Measurements from ENCODE around the gene TMPRSS9. TPM values are rescaled to one million over a fixed set of nuclear protein-coding genes. Genes with fewer than 3 reads are reported as not detected.
"Not testable (repeated sequence)": the region's sequence is repeated elsewhere in the genome, so short reads cannot be mapped to it uniquely, and the experiment has no call there.

The TMPRSS9 gene
- total RNA-seq, 4 donors from 2014 or later = not detected

DNA sequence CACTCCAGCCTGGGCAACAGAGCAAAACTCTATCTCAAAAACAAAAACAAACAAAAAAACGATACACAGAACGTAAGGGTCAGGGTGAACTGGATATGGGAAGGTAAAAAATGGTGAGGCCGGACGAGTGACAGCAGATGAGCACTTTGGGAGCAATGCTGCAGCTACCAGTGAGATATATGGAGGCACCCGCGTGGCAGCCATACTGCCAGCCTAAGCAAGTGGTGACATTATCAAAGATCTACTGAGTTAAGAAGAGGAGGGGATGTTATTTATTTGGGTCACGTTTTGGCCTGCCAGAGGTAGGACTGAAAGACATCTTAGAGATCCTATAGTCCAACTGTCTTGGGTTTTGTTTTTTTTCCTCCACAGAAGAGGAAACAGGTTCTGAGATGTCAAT is 53.1 kb downstream of the TMPRSS9 start:
- H3K36me3 ChIP-seq = peaks cover 0 to 23% (median 0%) of the 10 kb centered on the region in 3 donors
- DNase-seq (ENCODE audit: low spot score in 2 of 2) = no peak
- H3K9me3 ChIP-seq = peaks cover 0 to 14% (median 0%) of the 10 kb centered on the region in 4 donors
- H3K4me1 ChIP-seq = no peaks in the 10 kb centered on the region
- TF ChIP-seq, protein P1, sequence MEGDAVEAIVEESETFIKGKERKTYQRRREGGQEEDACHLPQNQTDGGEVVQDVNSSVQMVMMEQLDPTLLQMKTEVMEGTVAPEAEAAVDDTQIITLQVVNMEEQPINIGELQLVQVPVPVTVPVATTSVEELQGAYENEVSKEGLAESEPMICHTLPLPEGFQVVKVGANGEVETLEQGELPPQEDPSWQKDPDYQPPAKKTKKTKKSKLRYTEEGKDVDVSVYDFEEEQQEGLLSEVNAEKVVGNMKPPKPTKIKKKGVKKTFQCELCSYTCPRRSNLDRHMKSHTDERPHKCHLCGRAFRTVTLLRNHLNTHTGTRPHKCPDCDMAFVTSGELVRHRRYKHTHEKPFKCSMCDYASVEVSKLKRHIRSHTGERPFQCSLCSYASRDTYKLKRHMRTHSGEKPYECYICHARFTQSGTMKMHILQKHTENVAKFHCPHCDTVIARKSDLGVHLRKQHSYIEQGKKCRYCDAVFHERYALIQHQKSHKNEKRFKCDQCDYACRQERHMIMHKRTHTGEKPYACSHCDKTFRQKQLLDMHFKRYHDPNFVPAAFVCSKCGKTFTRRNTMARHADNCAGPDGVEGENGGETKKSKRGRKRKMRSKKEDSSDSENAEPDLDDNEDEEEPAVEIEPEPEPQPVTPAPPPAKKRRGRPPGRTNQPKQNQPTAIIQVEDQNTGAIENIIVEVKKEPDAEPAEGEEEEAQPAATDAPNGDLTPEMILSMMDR (IDR thresholded peaks at IDR 0.05) = no peak
- TF ChIP-seq POLR2A (IDR thresholded peaks at IDR 0.05) = no peak
- no peak for TF ChIP-seq EP300 (IDR thresholded peaks at IDR 0.05)
- H3K27me3 ChIP-seq = peaks cover 0 to 5% of the 10 kb centered on the region in 2 donors
- WGBS, 2 donors = 72 to 87% methylated on average over 7 of the region's 7 CpGs
- no peak overlapping the region for H3K4me3 ChIP-seq
- H3K27ac ChIP-seq = no peak overlapping the region

DNA sequence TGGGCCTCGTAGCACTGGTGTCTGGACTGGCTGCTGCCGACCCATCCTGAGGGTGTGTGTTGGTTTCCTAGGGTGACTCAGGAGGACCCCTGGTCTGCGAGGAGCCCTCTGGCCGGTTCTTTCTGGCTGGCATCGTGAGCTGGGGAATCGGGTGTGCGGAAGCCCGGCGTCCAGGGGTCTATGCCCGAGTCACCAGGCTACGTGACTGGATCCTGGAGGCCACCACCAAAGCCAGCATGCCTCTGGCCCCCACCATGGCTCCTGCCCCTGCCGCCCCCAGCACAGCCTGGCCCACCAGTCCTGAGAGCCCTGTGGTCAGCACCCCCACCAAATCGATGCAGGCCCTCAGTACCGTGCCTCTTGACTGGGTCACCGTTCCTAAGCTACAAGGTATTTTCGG is 53.6 kb downstream of the TMPRSS9 start:
- peaks cover 0 to 5% of the 10 kb centered on the region in 2 donors for H3K27me3 ChIP-seq
- peaks cover 0 to 23% (median 0%) of the 10 kb centered on the region in 3 donors for H3K36me3 ChIP-seq
- H3K4me1 ChIP-seq = no peaks in the 10 kb centered on the region
- no peak for DNase-seq (ENCODE audit: low spot score in 2 of 2)
- H3K4me3 ChIP-seq = no peak overlapping the region
- peaks cover 0 to 14% (median 0%) of the 10 kb centered on the region in 4 donors for H3K9me3 ChIP-seq
- TF ChIP-seq EP300 (IDR thresholded peaks at IDR 0.05) = no peak
- TF ChIP-seq POLR2A (IDR thresholded peaks at IDR 0.05) = no peak
- TF ChIP-seq, protein P1 (IDR thresholded peaks at IDR 0.05) = no peak
- no peak overlapping the region for H3K27ac ChIP-seq
- 91% methylated on average over 6 to 15 of the region's 16 CpGs for WGBS, 2 donors

DNA sequence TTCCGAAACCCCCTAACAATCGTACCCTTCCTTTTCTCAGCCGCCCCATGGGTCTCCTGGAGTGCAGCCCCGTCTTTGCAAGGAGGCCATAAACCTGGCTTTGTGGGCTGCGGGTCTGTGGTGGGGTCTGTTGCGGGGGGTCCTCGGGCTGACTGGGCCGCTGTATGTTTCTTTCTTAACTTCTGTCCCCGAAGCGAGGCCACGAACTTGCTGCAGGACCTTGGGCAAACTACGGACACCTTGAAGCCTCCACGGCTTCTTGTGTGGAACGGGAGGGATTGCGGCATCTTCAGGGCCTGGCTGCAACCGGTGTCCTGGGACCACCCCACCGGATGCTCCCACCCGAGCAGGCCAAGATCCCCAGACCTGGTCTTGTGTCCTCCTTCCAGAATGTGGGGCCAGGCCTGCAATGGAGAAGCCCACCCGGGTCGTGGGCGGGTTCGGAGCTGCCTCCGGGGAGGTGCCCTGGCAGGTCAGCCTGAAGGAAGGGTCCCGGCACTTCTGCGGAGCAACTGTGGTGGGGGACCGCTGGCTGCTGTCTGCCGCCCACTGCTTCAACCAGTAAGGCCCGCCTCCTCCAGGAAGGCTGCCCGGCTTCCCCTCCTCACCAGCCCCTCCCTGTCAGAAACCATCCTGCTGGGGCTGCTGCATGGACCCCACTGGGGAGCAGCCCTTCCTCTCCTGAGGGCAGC is 55.4 kb downstream of the TMPRSS9 start:
- no peak for DNase-seq (ENCODE audit: low spot score in 2 of 2)
- 71 to 76% methylated on average over 24 to 25 of the region's 29 CpGs for WGBS, 2 donors

DNA sequence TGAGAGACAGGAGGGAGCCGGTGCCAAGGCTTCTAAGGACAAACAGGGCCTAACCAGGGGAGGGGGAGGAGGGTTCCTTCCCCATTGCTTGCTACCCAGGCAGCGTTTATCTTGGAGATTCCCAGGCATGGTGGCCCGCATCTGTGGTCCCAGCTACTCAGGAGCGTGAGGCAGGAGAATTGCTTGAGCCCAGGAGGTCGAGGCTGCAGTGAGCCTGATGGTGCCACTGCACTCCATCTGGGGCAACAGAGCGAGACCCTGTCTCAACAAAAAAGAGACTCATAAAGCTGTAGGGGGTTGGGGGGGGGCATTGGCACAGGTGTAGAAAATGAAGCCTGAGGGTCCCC is 55.9 kb downstream of the TMPRSS9 start:
- WGBS, 2 donors = 60 to 65% methylated on average over 5 to 6 of the region's 6 CpGs
- Histone ChIP-seq H3K36me3 (peaks cover 0 to 23% (median 0%) of the 10 kb centered on the region in 3 donors), H3K27me3 (no peaks in the 10 kb centered on the region), H3K9me3 (peaks cover 0 to 9% (median 0%) of the 10 kb centered on the region in 4 donors), H3K4me3 (no peak overlapping the region), H3K4me1 (no peaks in the 10 kb centered on the region), H3K27ac (no peak overlapping the region)
- no peak for TF ChIP-seq POLR2A (IDR thresholded peaks at IDR 0.05)
- TF ChIP-seq EP300 (IDR thresholded peaks at IDR 0.05) = no peak
- TF ChIP-seq, protein P1 (IDR thresholded peaks at IDR 0.05) = no peak
- DNase-seq (ENCODE audit: low spot score in 2 of 2) = no peak

More for the DNA sequence above, 55.4 kb downstream of the TMPRSS9 start:
- H3K4me1 ChIP-seq = no peaks in the 10 kb centered on the region
- peaks cover 0 to 23% (median 0%) of the 10 kb centered on the region in 3 donors for H3K36me3 ChIP-seq
- no peak overlapping the region for H3K27ac ChIP-seq
- H3K9me3 ChIP-seq = peaks cover 0 to 9% (median 0%) of the 10 kb centered on the region in 4 donors
- H3K27me3 ChIP-seq = no peaks in the 10 kb centered on the region
- TF ChIP-seq EP300 (IDR thresholded peaks at IDR 0.05) (no peak), POLR2A (IDR thresholded peaks at IDR 0.05) (no peak)
- TF ChIP-seq, protein P1 (IDR thresholded peaks at IDR 0.05) = no peak
- no peak overlapping the region for H3K4me3 ChIP-seq

DNA sequence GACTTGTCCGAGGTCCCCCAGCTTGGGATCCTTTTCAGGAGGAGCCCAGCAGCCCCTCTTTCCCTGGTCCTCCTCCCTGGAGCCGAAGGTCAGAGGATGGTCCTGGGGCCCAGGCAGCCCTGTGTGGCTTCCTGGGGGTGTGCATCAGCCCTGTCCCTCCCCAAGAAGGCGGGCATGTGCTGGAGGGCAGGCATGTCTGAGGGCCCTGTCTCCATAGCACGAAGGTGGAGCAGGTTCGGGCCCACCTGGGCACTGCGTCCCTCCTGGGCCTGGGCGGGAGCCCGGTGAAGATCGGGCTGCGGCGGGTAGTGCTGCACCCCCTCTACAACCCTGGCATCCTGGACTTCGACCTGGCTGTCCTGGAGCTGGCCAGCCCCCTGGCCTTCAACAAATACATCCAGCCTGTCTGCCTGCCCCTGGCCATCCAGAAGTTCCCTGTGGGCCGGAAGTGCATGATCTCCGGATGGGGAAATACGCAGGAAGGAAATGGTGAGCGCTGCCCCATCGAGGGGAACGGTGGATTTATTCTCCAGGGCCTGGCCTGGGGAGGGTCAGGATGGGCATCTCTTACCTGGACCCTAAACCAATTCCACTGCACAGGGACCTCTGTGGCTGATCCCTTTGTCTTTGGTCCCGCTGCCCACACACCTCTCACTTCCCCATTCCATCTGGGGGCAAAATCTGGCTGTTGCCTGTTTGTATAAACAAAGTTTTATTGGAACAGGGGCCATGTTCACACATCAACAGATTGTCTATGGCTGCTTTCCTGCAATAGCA is 56.4 kb downstream of the TMPRSS9 start:
- TF ChIP-seq EP300 (IDR thresholded peaks at IDR 0.05) = no peak
- TF ChIP-seq, protein P1 (IDR thresholded peaks at IDR 0.05) = no peak
- Histone ChIP-seq H3K4me3 (no peak overlapping the region), H3K4me1 (no peaks in the 10 kb centered on the region), H3K27ac (no peak overlapping the region), H3K9me3 (peaks cover 0 to 9% (median 0%) of the 10 kb centered on the region in 4 donors), H3K27me3 (no peaks in the 10 kb centered on the region), H3K36me3 (peaks cover 0 to 23% (median 0%) of the 10 kb centered on the region in 3 donors)
- DNase-seq (ENCODE audit: low spot score in 2 of 2) = no peak
- WGBS, 2 donors = 78 to 84% methylated on average over 10 to 17 of the region's 19 CpGs

DNA sequence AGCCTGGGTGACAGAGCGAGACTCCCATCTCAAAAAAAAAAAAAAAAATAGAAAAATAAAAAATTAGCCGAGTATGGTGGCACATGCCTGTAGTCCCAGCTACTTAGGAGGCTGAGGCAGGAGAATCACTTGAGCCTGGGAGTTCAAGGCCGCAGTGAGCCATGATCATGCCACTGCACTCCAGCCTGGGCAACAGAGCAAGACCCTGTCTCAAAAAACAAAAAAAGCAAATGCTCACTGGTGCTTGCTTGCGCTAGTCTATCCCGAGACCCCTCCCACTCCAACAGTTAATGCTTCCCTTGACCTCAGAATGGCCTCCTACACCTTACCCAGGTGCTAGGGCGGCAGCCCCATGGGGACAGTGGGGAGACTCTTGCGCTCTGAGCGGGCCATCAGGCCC is 57.4 kb downstream of the TMPRSS9 start:
- WGBS, 2 donors = 93 to 95% methylated on average over 8 of the region's 8 CpGs
- H3K27me3 ChIP-seq; H3K27ac ChIP-seq; DNase-seq (ENCODE audit: low spot score in 2 of 2); H3K4me1 ChIP-seq; H3K9me3 ChIP-seq; H3K4me3 ChIP-seq: not testable (repeated sequence)
- H3K36me3 ChIP-seq = peaks cover 0 to 29% (median 0%) of the 10 kb centered on the region in 3 donors
